GM21528 (cell line): ENCODE measurements around the gene TMEM233.

Experiments used
- ATAC-seq: cut with Tn5 transposase; IDR thresholded peaks from one replicate; pipeline ENCODE4 v1.9.1; 2021; ENCODE audit warnings: mild to moderate bottlenecking, moderate library complexity; ENCODE audit not compliant: unreplicated experiment, low FRiP score

Gene TMEM233

GRCh38 chr12:119593578-119594398, at the start of gene TMEM233:
Gene TMEM233 (plus strand): TSS chr12:119593774. CDS start chr12:119593849, 75 bp downstream.
- ATAC-seq: no peak

DNA sequence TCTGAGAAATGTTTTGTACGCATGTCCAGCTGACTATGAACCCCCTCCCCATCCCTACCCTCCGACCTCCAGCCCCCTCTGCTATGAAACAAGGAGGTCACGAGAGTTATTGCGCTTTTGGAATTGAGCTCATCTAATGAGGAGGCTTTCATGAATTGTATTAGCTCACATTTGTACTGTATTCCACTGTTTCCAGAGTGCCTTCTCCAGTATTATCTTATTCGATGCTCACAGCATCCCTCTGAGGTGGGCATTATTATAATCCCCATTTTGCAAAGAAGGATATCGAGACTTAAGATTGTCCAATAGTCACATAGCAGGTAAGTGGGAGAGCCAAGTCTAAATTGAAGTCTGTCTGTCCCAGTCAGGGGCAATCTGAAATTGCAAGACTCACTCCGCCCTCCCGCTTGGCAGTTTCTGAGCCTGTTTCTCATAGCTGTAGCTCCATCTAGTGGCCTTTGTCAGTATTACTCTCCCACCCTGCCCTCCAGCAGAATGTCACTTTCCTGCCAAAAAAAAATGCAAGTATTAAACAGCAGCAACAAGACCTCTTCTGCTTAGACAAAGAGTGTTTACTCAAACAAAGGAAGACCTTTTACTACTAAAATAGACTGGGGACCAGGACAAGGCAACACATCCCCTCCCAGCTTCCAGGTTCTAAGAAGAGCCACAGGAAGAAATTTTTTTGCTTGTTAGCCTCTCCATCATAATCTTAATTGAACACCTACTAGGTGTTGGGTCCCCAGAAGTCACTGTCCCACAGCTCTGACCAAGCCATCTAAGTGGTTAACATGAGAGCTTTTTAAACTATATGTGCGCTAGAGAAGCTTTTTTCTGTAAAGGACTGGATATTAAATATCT, 48.6 kb upstream of the TMEM233 start:
- peak; percentile 63 for ATAC-seq

- ATAC-seq: no peak
These were observed 47.2 kb upstream of the TMEM233 start for GRCh38 chr12:119546340-119546739.

GRCh38 chr12:119547001-119547400, 46.6 kb upstream of the TMEM233 start:
- ATAC-seq: no peak

DNA sequence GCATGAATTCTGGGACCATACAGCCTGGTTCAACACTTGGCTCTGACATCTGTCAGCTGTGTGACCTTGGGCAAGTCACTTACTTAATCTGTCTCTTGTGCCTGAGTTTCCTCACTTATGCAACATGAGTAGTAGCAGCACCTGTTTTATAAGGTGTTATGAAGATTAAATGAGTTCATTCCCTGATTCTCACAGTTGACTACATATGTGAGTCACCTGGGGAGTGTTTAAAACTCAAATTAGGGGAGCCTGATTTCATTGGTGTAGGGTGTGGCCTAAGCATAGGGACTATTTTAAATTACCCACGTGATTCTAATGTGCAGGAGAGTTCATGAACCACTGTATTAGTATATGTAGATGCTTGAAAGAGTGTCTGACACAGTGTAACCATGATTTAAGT, 36.7 kb upstream of the TMEM233 start:
- ATAC-seq: no peak

GRCh38 chr12:119565404-119565803, 28.2 kb upstream of the TMEM233 start:
- no peak for ATAC-seq

GRCh38 chr12:119570771-119571170, 22.8 kb upstream of the TMEM233 start:
- no peak for ATAC-seq

DNA sequence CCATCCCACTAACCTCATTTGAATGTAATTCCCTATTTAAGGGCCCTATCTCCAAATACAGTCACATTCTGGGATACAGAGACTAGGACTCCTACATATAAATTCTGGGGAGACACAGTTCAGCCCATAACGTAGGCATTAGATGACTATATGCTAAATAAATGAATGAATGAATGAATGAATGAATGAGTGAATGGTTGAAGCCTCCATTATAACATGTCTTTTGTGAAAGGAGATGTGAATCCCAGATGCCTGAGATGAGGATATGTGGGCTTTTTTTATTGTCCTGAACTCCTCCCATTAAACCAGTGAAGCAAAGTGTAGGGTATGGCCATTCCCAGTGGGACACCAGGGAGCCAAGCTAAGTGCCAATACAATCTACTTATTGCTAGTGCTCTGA, 20.5 kb upstream of the TMEM233 start:
- no peak for ATAC-seq

GRCh38 chr12:119574255-119574654, 19.3 kb upstream of the TMEM233 start:
- ATAC-seq: no peak

- no peak for ATAC-seq
These were observed 17.3 kb upstream of the TMEM233 start for GRCh38 chr12:119576118-119576810.

GRCh38 chr12:119576915-119577314, 16.7 kb upstream of the TMEM233 start:
- ATAC-seq: no peak

DNA sequence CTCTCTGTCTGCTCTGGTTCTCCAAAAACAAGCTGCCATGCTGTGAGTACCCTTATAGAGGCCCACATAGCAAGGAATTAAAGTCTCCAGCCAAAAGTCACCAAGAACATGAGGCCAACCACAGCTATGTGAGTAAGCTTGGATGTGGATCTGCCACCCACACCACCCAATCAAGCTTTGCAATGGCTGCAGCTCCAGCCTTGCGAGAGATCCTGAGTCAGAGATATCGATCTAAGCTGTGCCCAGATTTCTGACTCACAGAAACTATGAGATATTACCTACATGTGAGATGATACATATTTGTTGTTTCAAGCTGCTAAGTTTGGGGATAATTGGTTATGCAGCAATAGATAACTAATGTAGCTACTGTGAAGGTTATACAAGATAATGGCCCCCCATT, 15.5 kb upstream of the TMEM233 start:
- no peak for ATAC-seq

- ATAC-seq: no peak
These were observed 4.5 kb upstream of the TMEM233 start for GRCh38 chr12:119589097-119589496.

- no peak for ATAC-seq
These were observed 3.9 kb upstream of the TMEM233 start for GRCh38 chr12:119589634-119590033.

DNA sequence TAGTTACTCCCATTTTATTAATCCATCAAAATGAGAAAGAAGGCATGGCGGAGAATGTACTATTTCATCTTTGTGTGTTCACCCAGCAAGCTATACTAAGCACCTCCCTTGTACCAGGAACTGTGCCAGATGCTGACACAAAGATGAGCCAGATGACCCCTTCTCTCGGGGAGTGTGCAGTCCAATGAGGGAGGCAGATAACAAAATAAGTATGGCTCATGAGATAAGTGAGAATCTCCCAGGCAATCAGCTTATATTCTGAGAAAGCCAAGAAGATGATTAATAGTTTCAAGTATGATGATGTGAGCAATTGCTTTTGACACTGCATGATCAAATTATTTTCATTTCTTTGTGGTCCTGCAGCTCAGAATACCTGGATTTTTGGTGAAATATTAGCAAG, 1.3 kb upstream of the TMEM233 start:
- no peak for ATAC-seq

DNA sequence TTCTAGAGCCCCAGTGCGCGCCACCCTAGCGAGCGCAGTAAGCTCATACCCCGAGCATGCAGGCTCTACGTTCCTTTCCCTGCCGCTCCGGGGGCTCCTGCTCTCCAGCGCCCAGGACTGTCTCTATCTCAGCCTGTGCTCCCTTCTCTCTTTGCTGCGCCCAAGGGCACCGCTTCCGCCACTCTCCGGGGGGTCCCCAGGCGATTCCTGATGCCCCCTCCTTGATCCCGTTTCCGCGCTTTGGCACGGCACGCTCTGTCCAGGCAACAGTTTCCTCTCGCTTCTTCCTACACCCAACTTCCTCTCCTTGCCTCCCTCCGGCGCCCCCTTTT, 791 bp downstream of the TMEM233 start:
- ATAC-seq: no peak

GRCh38 chr12:119594772-119595445, 1.3 kb downstream of the TMEM233 start:
- ATAC-seq: no peak

DNA sequence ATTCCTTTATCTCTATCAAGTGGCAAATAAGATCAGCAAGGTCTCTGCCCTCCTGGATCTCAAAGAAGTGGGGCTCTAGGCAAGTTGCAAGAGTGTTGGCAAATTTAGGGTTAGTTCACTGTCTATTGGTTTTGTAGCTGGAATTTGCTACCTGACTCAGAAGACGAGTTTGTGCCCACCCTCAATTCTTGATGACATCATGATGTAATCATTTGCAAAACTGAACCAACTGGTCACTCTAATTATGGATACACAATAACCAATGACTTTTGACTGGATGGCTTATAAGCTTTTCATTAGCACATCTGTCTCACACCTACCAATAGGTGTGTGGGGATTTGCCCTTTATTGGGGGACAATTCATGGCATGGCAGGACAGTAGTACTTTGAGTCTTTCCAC, 4.6 kb downstream of the TMEM233 start:
- no peak for ATAC-seq

DNA sequence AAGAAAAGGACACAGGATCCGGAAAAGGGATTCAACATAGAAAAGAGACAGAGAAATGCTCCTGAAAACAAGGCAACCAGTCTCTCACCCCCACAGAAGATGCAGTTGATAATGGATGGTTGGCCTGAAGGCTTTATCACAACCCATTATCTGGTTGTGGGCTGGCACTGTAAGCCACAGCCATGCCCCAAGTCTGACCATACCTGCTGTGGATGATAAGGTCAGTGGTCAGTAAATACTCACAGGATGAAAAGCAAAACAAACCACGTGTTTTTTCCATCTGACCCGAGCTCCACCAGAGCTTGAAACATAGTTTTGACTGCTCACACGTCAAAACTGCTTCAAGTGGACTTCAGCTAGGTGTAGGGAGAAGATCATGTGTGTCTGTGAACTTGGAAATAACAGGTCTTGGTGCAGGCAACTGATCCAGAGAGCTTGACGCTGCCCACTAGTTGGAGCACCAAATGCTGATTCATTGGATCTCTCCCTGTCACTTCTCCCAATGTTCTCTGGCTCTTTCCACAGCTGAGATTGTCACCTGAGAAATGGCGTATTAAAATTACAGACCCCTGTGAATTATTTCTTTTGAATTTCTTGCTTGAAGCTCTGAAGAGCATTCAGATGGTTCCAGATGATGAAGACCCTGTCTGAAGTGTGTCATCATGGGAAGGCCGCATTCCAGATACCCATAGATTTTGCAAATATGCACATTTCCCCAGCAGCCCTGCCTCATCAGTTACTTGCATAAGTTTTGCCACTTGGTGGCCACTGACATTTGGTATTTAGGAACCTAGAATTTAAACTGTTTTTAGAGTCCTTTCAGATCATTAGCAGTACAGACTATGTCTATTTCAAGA, 8.5 kb downstream of the TMEM233 start:
- no peak for ATAC-seq

DNA sequence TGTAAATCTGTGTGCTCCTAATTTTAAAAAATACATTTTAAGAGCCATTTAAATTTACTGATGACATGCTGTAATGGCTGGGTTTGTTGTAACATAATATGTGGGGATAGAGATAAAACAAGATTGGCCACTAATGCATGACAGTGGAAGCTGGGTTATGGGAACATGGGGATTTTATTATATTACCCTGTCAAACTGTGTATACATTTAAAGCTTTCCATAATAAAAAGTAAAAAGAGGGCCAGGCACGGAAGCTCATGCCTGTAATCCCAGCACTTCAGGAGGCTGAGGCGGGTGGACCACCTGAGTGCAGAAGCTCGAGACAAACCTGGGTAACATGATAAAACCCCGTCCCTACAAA, 9.1 kb downstream of the TMEM233 start:
- no peak for ATAC-seq
